GM18868 (cell line): Measurements from ENCODE around the gene RAB40B.

Experiments used
- ATAC-seq: cut with Tn5 transposase; IDR thresholded peaks from one replicate; pipeline ENCODE4 v1.9.1; 2021; ENCODE audit warnings: mild to moderate bottlenecking, moderate library complexity; ENCODE audit not compliant: unreplicated experiment

RAB40B gene

DNA sequence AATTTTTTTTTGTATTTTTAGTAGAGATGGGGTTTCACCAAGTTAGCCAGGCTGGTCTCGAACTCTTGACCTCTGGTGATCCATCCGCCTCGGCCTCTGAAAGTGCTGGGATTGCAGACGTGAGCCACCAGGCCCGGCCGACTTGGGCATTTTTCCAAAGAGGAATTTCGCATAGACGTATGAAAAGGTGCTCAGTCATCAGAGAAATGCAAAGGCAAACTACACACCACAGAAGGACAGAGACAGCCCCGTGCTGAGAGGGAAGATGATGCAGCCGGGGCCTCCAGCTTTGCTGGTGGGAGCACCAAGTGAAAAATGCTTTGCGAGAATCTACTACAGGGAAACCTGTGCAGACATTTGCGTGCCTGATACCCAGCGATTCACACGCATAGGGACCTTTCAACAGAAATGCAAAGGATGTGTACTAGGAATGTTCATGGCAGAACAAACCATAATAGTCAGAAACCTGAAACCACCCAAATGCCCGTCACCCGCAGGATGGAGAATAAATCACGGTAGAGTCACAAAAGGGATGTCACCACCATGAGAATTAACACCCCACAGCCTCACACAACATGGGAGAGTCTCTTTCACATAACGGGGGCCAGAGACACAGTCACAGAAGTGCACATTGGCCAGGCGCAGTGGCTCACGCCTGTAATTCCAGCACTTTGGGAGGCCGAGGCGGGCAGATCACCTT, 5.2 kb downstream of the RAB40B start:
- no peak for ATAC-seq

GRCh38 chr17:82692268-82692667, 6.2 kb downstream of the RAB40B start:
- ATAC-seq, result no peak

- no peak for ATAC-seq
These were observed 6.8 kb downstream of the RAB40B start for GRCh38 chr17:82691714-82692113.

- no peak for ATAC-seq
These were observed 7.6 kb downstream of the RAB40B start for GRCh38 chr17:82690786-82691489.

DNA sequence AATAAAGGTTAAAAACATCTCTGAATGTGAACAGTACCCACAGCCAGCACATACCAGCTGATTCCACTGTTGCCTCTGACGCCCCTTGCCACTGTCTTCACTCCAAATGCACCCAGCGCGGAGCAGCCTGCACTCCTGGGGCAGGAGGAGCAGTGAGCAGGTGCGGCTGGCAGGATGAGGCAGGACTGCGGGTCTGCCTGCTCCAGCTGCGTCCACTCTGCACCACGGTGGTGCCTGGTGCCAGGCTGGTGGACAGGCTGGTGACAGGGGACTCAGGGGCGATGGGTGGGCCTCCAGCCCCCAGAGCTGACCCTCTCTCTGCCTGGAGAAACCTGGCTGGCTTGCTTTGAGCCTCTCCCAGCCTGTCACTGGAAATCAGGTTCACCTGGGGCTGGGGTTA, 9.4 kb downstream of the RAB40B start:
- no peak for ATAC-seq

DNA sequence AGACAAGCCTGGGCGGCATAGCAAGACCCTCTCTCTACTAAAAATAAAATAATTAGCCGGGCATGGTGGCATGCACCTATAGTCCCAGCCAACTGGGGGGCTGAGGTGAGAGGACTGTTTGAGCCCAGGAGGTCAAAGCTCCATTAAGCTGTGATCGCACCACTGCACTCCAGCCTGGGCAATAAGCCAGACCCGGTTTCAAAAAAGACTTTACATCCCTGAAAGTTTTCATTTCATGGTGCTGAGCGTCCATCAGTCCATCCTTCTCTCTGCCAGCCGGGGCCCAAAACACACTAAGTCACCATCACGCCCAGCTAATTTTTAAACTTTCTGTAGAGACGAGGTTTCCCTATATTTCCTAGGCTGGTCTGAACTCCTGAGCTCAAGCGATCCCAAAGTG, 10.6 kb downstream of the RAB40B start:
- no peak for ATAC-seq

- no peak for ATAC-seq
These were observed 11.1 kb downstream of the RAB40B start for GRCh38 chr17:82687375-82687861.

DNA sequence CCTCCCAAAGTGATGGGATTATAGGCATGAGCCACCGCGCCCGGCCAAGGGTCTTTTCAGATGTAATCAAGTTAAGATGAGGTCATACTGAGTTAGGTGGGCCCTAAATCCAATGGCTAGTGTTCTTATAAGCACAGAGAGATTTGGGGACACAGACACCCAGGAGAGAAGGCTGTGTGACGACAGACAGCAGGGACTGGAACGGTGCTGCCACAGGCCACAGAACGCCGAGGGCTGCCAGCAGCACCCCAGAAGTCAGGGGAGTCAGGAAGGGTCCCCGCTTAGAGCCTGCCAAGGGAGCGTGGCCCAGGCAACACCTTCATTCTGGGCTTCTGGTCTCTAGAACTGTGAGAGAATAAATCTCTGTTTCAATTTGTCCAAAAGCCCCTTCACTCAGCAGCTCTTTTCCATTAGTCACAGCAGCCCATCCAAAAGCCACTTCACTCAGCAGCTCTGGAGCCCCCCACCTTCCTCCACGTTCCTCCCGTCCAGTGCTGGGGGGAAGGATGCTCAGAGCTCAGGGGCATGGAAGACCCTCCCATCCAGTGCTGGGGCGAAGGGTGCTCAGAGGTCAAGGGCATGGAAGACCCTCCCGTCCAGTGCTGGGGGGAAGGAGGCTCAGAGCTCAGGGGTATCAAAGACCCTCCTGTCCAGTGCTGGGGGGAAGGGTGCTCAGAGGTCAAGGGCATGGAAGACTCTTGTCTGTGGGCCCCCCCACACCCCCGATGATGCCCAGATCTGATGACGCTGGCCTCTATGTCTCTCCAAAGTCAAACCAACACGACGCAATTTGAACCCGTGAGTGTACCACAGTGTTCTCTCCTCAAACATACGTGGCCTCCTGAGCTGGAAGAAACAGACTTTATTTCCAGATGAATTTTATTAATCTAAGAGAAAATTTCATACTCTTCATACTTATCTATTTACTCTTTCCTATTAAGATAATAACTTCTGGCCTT, 11.9 kb downstream of the RAB40B start:
- ATAC-seq, result no peak

GRCh38 chr17:82685291-82685690, 13.2 kb downstream of the RAB40B start:
- no peak for ATAC-seq

GRCh38 chr17:82684228-82684841, 14.2 kb downstream of the RAB40B start:
- ATAC-seq, result no peak

DNA sequence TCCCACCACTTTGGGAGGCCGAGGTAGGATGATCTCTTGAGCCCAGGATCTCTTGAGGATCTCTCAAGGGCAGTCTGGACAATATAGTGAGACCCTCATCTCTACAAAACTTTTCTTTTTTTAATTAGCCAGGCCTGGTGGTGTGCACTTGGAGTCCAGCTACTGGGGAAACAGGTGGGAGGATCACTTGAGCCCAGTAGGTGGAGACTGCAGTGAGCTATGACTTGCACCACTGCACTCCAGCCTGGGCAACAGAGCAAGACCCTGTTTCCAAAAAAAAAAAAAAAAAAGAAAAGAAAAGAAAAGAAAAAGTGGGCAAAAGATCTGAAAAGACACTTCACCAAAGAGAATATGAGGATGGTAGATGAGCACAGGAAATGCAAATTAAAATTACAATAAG, 15.0 kb downstream of the RAB40B start:
- ATAC-seq, result no peak

GRCh38 chr17:82681547-82681946, 17.0 kb downstream of the RAB40B start:
- ATAC-seq, result no peak

- no peak for ATAC-seq
These were observed 18.7 kb downstream of the RAB40B start for GRCh38 chr17:82679586-82680465.

DNA sequence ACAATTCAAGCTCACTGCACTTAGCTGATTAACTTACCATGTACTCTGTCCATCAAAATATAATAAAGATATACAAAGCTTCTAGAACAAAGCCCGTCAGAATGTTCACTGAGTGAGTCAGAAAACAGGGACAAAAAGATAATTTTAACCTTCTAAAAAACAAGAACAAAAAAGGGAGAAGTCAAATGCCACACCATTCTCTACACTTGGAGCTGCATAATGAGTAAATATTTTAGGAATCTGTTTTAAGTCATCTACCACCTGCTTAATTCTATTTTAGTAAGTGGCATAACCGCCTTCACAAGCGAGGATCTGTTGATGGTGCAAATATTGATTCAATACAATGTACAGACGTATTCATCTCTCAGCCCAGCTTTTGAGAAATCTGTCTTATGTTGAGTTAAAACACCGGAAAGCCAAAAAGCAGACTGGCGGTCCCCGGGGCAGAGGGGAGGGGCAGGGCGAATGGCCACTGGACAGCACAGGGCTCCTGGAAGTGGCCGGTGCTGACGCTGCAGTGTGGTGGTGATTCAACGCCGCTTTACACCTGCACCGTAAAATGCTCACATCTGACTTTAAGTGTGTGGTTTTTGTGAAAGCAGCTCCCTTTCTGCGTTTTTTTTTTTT, 20.1 kb downstream of the RAB40B start:
- no peak for ATAC-seq

DNA sequence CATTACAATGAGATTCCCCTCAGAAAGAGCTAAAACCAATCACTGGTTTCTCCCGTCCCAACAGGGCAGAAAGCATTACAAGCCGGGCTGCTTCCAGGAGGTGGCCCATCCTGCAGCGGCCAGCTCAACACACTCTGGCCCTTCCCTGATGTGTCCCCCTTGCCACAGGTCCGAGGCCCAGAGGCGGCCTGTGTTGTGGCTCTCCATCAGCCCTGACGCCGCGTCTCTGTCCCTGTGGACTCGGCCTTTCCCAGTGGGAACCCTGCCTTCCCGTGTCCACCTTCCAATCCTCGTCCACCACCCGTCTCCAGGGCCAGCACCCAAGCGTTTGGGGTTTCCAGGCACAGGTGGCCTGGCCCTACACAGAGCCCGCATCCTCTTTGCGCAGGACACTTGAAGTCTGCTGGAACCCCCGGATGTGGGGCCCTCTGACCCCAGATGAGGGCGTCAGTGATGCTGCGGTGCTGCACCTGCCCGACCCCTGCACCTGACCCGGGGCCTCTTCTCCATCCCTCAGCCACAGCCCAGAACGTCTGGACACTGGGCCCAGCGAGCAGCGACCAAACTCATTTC, 21.1 kb downstream of the RAB40B start:
- no peak for ATAC-seq

GRCh38 chr17:82675476-82676245, 22.8 kb downstream of the RAB40B start:
- ATAC-seq, result no peak

DNA sequence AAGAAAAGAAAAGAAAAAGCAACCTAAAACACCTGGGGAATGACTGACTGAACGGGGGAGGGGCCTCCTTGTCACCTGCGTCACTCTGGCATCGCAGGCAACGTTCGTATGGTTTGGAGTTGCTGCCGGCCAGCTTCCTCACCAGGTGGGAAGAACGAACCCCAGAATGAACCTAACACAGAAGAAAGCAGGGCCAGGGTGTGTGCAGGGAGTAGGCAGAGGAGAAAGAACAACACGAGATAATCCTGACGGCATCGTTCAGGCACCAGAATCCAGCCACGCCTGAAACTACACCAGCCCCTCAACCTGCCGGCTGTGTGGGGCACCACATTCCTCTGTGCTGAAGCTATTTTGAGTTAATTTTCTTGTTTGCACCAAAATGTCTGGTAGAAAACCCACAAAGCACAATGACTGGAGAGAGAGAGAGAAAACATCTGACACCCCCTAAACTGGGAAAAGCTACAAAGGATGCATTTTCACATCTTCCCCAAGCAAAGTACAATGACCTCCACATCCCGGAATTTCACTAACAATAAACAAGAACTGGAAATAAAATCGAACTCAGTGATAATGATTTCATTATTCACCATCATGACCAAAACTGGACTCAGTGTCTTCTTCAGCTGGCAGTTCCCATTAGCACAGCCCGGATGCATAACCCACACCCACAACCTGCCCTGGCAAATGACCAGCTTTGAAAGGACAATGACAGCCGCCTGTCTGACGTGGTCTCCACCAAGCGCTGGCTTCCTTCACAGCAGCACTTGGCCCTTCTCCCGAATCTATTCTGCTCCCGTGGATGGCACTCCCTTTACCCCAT, 23.6 kb downstream of the RAB40B start:
- no peak for ATAC-seq
